Activated CD4-positive, alpha-beta T cell treated with anti-CD3 and anti-CD28 coated beads, Interleukin-2, amount 10 ng/mL, durations not matched to agents 24 days and 14 days (primary cell): ENCODE measurements around the gene FMO5. TPM values are rescaled to one million over a fixed set of nuclear protein-coding genes. Genes with fewer than 3 reads are reported as not detected.

Source experiments
- DNase-seq: peaks from one replicate; pipeline ENCODE4 v3.0.0; 2022
- H3K27ac Mint-ChIP-seq: one replicate; pipeline ENCODE4 v1.8.0; 2022; ENCODE audit warnings: mild to moderate bottlenecking, mixed read lengths
- H3K27me3 Mint-ChIP-seq: one replicate; pipeline ENCODE4 v1.8.0; 2022; ENCODE audit warnings: mixed read lengths
- H3K36me3 Mint-ChIP-seq: one replicate; pipeline ENCODE4 v1.8.0; 2022; ENCODE audit warnings: low read depth, mild to moderate bottlenecking, mixed read lengths
- H3K4me1 Mint-ChIP-seq: one replicate; pipeline ENCODE4 v1.8.0; 2021; ENCODE audit warnings: mixed read lengths
- H3K4me3 Mint-ChIP-seq: one replicate; pipeline ENCODE4 v1.8.0; 2022; ENCODE audit warnings: mild to moderate bottlenecking, moderate library complexity, mixed read lengths
- H3K9me3 Mint-ChIP-seq: one replicate; pipeline ENCODE4 v1.8.0; 2021; ENCODE audit warnings: mixed read lengths
- intact Hi-C: fragments of 100-400 bp; cut with micrococcal nuclease; formaldehyde crosslinking; loops from one replicate; pipeline ENCODE4 v1.15.1; 2023
- total RNA-seq: library from RNA; stranded (reverse); gene quantifications from 2 replicates; pipeline ENCODE4 v1.2.3, GENCODE V29; 2022

FMO5 gene, protein sequence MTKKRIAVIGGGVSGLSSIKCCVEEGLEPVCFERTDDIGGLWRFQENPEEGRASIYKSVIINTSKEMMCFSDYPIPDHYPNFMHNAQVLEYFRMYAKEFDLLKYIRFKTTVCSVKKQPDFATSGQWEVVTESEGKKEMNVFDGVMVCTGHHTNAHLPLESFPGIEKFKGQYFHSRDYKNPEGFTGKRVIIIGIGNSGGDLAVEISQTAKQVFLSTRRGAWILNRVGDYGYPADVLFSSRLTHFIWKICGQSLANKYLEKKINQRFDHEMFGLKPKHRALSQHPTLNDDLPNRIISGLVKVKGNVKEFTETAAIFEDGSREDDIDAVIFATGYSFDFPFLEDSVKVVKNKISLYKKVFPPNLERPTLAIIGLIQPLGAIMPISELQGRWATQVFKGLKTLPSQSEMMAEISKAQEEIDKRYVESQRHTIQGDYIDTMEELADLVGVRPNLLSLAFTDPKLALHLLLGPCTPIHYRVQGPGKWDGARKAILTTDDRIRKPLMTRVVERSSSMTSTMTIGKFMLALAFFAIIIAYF
- 0.12 TPM in 1 of 2 replicates, not detected in the other for total RNA-seq

DNA sequence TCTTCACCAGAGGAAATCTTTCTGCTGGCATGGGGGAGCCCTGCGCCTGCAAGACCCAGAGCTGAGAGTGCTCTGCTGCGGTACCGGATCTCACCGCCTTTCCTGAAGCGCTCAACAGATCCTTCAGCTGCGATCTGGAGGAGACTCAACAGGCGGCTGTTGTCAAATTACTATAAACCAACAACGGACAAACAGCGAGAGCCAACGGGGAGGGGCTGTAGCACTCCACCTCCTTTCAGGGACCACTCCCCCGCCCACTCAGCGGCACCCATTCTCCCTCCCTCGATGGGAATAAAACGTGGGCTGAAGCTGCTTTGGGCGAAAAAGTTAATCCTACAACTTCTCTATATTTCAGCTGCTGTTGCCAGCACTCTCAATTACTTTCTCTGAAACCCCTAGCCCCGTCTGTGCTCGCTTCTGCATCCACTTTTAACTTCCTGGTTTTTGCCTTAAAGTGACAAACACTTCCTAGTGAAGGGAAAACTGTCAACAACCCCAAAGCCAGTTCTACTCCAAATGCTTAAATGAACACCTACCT, at the start of gene FMO5:
Gene FMO5, minus strand, starts transcription at position 147 of the 538 bp plus-strand sequence. CDS start 310 bp downstream, outside the sequence.
- no peaks in the 10 kb centered on the region for H3K9me3 Mint-ChIP-seq
- H3K27ac Mint-ChIP-seq = peak within 1 kb of the TSS; percentile 51
- H3K36me3 Mint-ChIP-seq = no peaks in the 10 kb centered on the region
- peak within 1 kb of the TSS; percentile 93 for H3K4me3 Mint-ChIP-seq
- peak; percentile 82 for DNase-seq
- intact Hi-C loops = loop anchor here (1.0 kb wide), 1 partner anchor 17 kb away; the partner anchor contains the start of gene CHD1L
- peaks cover 12% of the 10 kb centered on the region for H3K27me3 Mint-ChIP-seq
- peaks cover 11% of the 10 kb centered on the region for H3K4me1 Mint-ChIP-seq

DNA sequence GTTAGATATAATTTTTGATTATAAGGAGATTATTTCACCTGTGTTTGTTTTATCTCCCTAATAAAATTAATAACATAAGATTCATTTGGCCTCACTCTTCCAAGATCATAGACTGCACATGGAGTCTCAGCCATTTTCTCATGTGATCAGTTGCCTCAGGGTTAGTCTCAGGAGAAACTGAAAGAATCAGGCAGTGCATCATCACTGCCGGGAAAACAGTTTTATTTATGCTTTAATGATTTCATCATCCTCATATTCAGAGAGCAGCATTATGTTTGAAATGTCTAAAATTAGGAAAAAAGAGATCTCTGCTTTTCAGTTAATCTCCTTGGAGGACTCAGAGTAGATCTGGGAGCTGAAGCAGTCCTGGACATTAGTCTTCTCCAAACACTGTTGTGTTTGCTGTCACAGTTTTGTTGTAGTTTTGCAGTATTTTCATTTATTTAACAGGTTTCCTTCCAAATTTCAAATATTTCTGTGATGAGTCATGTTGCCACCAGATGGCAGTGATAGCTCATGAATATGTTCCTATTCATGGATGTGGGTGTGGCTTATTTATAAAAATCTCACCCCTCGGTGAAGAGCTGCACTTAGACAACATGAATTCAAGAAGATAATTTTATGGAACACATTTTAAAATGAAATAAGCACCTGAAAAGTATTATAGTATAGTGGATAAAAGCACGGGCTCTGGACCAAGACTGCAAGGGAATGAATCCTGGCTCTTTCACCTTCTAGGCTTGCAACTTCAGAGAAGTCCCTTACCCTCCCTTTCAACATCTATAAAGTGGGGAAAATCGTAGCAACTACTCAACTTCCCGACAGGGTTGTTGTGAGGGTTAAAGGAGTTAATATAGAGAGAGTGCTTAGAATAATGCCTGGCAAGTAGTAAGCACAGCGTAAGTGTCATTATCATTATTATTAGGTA, 48.5 kb upstream of the FMO5 start:
- Mint-ChIP-seq H3K4me3 (no peak overlapping the region), H3K36me3 (peaks cover 55% of the 10 kb centered on the region)
- intact Hi-C loops = loop anchor here (2.0 kb wide), 1 partner anchor 619 kb away; no protein-coding TSS in a partner anchor

DNA sequence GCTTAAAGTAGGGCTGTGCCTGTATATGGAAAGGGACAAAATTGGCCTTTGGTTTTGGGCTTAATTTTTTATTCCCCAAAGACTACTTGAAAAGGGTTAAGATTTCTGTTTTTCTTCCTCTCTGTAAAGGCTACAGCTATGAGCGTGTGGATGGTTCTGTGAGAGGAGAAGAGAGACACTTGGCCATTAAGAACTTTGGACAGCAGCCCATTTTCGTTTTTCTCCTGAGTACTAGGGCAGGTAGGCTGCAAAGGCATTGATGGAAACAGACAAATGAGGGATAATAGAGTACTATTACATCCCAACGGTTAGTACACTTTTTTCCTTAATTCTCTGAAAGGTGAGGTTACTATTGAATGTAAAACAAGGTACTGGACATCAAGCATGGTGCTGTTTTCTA, 46.9 kb upstream of the FMO5 start:
- Mint-ChIP-seq H3K9me3 (no peaks in the 10 kb centered on the region), H3K4me3 (no peak overlapping the region), H3K4me1 (peaks cover 6% of the 10 kb centered on the region), H3K27me3 (no peaks in the 10 kb centered on the region), H3K36me3 (peaks cover 61% of the 10 kb centered on the region), H3K27ac (no peak overlapping the region)
- intact Hi-C loops = loop anchor here (2.0 kb wide), 1 partner anchor 621 kb away; no protein-coding TSS in a partner anchor
- DNase-seq = no peak

More for the DNA sequence above, 48.5 kb upstream of the FMO5 start:
- H3K27ac Mint-ChIP-seq = no peak overlapping the region
- no peaks in the 10 kb centered on the region for H3K9me3 Mint-ChIP-seq
- peaks cover 6% of the 10 kb centered on the region for H3K4me1 Mint-ChIP-seq
- DNase-seq = peak; percentile 80
- no peaks in the 10 kb centered on the region for H3K27me3 Mint-ChIP-seq

- intact Hi-C loops = no loop called here
- no peaks in the 10 kb centered on the region for H3K27me3 Mint-ChIP-seq
- peaks cover 59% of the 10 kb centered on the region for H3K36me3 Mint-ChIP-seq
- H3K27ac Mint-ChIP-seq = no peak overlapping the region
- no peak overlapping the region for H3K4me3 Mint-ChIP-seq
- H3K9me3 Mint-ChIP-seq = no peaks in the 10 kb centered on the region
- DNase-seq = no peak
- peaks cover 6% of the 10 kb centered on the region for H3K4me1 Mint-ChIP-seq
These were observed 45.6 kb upstream of the FMO5 start for GRCh38 chr1:147270721-147271120.

GRCh38 chr1:147267711-147268110, 42.6 kb upstream of the FMO5 start:
- Mint-ChIP-seq H3K9me3 (no peaks in the 10 kb centered on the region), H3K4me1 (peaks cover 2% of the 10 kb centered on the region), H3K27ac (no peak overlapping the region), H3K4me3 (no peak overlapping the region), H3K27me3 (no peaks in the 10 kb centered on the region), H3K36me3 (peaks cover 59% of the 10 kb centered on the region)
- intact Hi-C loops = no loop called here
- no peak for DNase-seq

- H3K36me3 Mint-ChIP-seq = peaks cover 64% of the 10 kb centered on the region
- H3K4me1 Mint-ChIP-seq = peaks cover 2% of the 10 kb centered on the region
- intact Hi-C loops = no loop called here
- no peak overlapping the region for H3K27ac Mint-ChIP-seq
- H3K9me3 Mint-ChIP-seq = no peaks in the 10 kb centered on the region
- H3K4me3 Mint-ChIP-seq = no peak overlapping the region
- DNase-seq = no peak
- H3K27me3 Mint-ChIP-seq = no peaks in the 10 kb centered on the region
These were observed 41.2 kb upstream of the FMO5 start for GRCh38 chr1:147266381-147266780.

GRCh38 chr1:147264158-147264768, 39.1 kb upstream of the FMO5 start:
- Mint-ChIP-seq H3K9me3 (no peaks in the 10 kb centered on the region), H3K4me3 (no peak overlapping the region), H3K36me3 (peaks cover 71% of the 10 kb centered on the region), H3K27me3 (no peaks in the 10 kb centered on the region), H3K4me1 (peaks cover 4% of the 10 kb centered on the region), H3K27ac (no peak overlapping the region)
- DNase-seq = no peak
- intact Hi-C loops = no loop called here

DNA sequence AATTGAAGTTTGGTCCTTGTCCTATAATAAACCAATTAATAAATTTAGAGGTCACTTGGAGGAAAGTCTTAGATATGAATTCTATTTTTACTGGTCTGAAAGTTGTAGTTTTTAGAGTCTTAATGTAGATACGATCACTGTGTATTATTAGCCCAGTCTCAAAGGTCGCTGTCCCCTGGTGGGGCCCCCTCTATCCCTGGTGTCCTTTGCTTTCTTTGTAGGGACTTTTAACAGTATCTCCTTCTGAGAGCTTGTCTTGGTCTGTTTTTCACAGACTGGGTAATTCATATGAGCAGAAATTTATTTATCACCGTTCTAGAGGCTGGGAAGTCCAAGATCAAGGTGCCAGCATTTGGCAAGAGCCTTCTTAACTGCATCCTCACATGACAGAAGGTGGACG, 35.8 kb upstream of the FMO5 start:
- intact Hi-C loops = no loop called here
- no peak for DNase-seq
- peaks cover 8% of the 10 kb centered on the region for H3K4me1 Mint-ChIP-seq
- H3K9me3 Mint-ChIP-seq = no peaks in the 10 kb centered on the region
- H3K27me3 Mint-ChIP-seq = no peaks in the 10 kb centered on the region
- peaks cover 61% of the 10 kb centered on the region for H3K36me3 Mint-ChIP-seq
- H3K4me3 Mint-ChIP-seq = no peak overlapping the region
- no peak overlapping the region for H3K27ac Mint-ChIP-seq

GRCh38 chr1:147252540-147252939, 27.4 kb upstream of the FMO5 start:
- DNase-seq = no peak

DNA sequence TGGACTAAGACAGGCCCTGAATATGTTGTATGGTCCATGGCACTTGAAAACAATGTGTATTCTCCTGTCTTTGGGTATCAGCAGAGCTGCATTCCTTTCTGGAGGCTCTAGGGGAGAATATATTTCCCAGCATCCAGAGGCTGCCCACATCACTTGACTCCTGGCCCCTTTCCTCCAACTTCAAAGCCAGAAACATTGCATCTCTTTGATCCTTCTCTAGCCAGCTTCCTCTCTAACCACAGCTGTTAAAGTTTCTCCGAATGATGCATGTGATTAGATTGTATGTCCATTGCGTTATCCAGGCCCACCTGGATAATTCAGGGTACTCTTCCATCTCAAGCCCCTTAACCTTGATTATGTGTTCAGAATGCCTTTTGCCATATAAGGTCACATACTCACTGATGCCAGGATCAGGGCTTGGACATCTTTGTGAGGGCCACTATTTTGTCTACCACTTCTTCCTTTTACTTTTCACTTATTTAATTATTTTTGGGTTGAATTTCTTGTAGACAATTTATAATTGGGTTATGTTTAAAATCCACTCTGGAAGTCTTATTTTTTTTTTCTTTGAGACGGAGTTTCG, 22.6 kb upstream of the FMO5 start:
- Mint-ChIP-seq H3K9me3 (no peaks in the 10 kb centered on the region), H3K36me3 (peaks cover 26% of the 10 kb centered on the region), H3K27ac (no peak overlapping the region), H3K4me1 (peaks cover 49% of the 10 kb centered on the region), H3K4me3 (no peak overlapping the region), H3K27me3 (no peaks in the 10 kb centered on the region)
- no peak for DNase-seq
- intact Hi-C loops = loop anchor here (10.0 kb wide), 1 partner anchor 1087 kb away; no protein-coding TSS in a partner anchor

More at GRCh38 chr1:147252540-147252939, 27.4 kb upstream of the FMO5 start:
- intact Hi-C loops = no loop called here
- Mint-ChIP-seq H3K4me3 (no peak overlapping the region), H3K27ac (no peak overlapping the region), H3K27me3 (no peaks in the 10 kb centered on the region), H3K36me3 (peaks cover 42% of the 10 kb centered on the region), H3K4me1 (peaks cover 21% of the 10 kb centered on the region), H3K9me3 (no peaks in the 10 kb centered on the region)

DNA sequence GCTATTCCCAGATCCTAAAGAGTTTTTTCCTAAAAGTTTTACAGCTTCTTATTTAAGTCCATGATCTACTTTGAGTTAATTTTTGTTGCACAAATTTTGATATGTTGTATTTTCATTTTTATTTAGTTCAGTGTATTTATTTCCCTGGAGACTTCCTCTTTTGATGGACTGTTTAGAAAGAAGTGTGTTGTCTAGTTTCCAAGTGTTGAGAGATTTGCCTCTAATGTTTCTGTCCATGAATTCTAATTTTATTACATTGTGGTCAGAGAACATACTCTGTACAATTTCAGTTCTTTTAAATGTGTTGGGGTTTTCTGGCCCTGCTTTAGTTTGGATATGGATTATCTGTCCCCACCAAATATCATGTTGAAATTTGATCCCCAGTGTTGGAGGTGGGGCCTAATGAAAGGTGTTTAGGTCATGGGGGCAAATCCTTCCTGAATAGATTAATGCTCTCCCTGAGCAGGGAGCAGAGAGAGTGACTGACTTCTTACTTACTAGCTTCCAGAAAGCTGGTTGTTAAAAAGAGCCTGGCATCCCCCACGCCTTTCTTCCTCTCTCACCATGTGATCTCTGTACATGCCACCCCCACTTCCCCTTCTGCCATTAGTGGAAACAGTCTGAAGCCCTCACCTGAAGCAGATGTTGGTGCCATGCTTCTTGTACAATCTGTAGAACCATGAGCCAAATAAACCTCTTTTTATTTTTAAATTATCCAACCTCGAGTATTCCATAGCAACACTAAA, 21.9 kb upstream of the FMO5 start:
- H3K9me3 Mint-ChIP-seq = no peaks in the 10 kb centered on the region
- no peak for DNase-seq
- peaks cover 20% of the 10 kb centered on the region for H3K36me3 Mint-ChIP-seq
- H3K27ac Mint-ChIP-seq = no peak overlapping the region
- no peaks in the 10 kb centered on the region for H3K27me3 Mint-ChIP-seq
- peak overlapping the region; percentile 2 for H3K4me3 Mint-ChIP-seq
- H3K4me1 Mint-ChIP-seq = peaks cover 52% of the 10 kb centered on the region
- intact Hi-C loops = loop anchor here (10.0 kb wide), 1 partner anchor 1088 kb away; no protein-coding TSS in a partner anchor

GRCh38 chr1:147246044-147246690, 21.0 kb upstream of the FMO5 start:
- H3K27ac Mint-ChIP-seq = no peak overlapping the region
- no peaks in the 10 kb centered on the region for H3K9me3 Mint-ChIP-seq
- peaks cover 51% of the 10 kb centered on the region for H3K4me1 Mint-ChIP-seq
- no peak for DNase-seq
- H3K36me3 Mint-ChIP-seq = peaks cover 18% of the 10 kb centered on the region
- H3K4me3 Mint-ChIP-seq = peak overlapping the region; percentile 2
- intact Hi-C loops = loop anchor here (10.0 kb wide), 1 partner anchor 1089 kb away; no protein-coding TSS in a partner anchor
- H3K27me3 Mint-ChIP-seq = no peaks in the 10 kb centered on the region
